B cell (primary cell): ENCODE results near the gene ALG1L2. TPM values are rescaled to one million over a fixed set of nuclear protein-coding genes. Genes with fewer than 3 reads are reported as not detected.
"Not testable (repeated sequence)": the region's sequence is repeated elsewhere in the genome, so short reads cannot be mapped to it uniquely, and the experiment has no call there.

Source experiments
- ATAC-seq: fragments of 200-7000 bp; cut with Tn5 transposase; one replicate; pipeline ENCODE4 v1.10.0; 2021; ENCODE audit warnings: low read depth, mild to moderate bottlenecking, moderate number of reproducible peaks, moderate library complexity
- CTCF ChIA-PET: fragments of 350-600 bp; sonication (Branson Sonifier 250); formaldehyde crosslinking; loops from one replicate; lab custom pipeline; 2021; ENCODE audit warnings: antibody characterized with exemption, inconsistent platforms; lab: Charles Lee
- POLR2A ChIA-PET: fragments of 350-600 bp; sonication (Branson Sonifier 250); formaldehyde crosslinking; loops from one replicate; lab custom pipeline; 2021; ENCODE audit warnings: antibody characterized with exemption; lab: Charles Lee
- DNase-seq: peaks from one replicate; pipeline ENCODE4 v3.0.0; 2013
- H2AFZ ChIP-seq: 2 replicates; pipeline ENCODE4 v1.6.1; 2012; ENCODE audit warnings: mild to moderate bottlenecking, low read depth, low read length; ENCODE audit not compliant: insufficient read depth, poor library complexity, severe bottlenecking
- H3K27ac ChIP-seq, 2 donors: 1 replicate in 1 of 2; 2 replicates in 1 of 2; pipeline ENCODE4 v1.5.1; 2012 to 2013; ENCODE audit warnings: low read length in 2 of 2, mild to moderate bottlenecking in 2 of 2, moderate library complexity in 1 of 2
- H3K27me3 ChIP-seq, 4 experiments: fragments of 200-600 bp in 1 of 4; sonication (generic) in 1 of 4; replicated peaks in 1 of 4; 1 replicate in 2 of 4; 2 replicates in 2 of 4; pipeline versions ENCODE4 v1.6.1 to v1.7.0; 2013 to 2016; ENCODE audit warnings: low read length in 3 of 4, mild to moderate bottlenecking in 2 of 4, mixed read lengths in 1 of 4, moderate library complexity in 1 of 4; ENCODE audit not compliant: insufficient read depth in 4 of 4, control insufficient read depth in 3 of 4; ENCODE audit errors: control extremely low read depth in 1 of 4
- H3K36me3 ChIP-seq, 2 experiments: replicated peaks in 1 of 2; 1 replicate in 1 of 2; 2 replicates in 1 of 2; pipeline versions ENCODE4 v1.6.1 to v1.7.1; 2013; ENCODE audit warnings: low read length in 1 of 2; ENCODE audit not compliant: insufficient read depth in 2 of 2, control insufficient read depth in 1 of 2; ENCODE audit errors: control extremely low read depth in 1 of 2, extremely low read depth in 1 of 2
- H3K4me1 ChIP-seq, 2 donors: fragments of 200-600 bp in 1 of 2; sonication (generic) in 1 of 2; 1 replicate in 1 of 2; 2 replicates in 1 of 2; pipeline versions ENCODE4 v1.5.1 to v1.6.1; 2013 to 2017; ENCODE audit warnings: low read length in 2 of 2; ENCODE audit not compliant: control insufficient read depth in 2 of 2, insufficient read depth in 2 of 2
- H3K4me2 ChIP-seq: replicated peaks from 2 replicates; pipeline ENCODE3; 2012; ENCODE audit warnings: mild to moderate bottlenecking, low read depth, low read length; ENCODE audit not compliant: poor library complexity, severe bottlenecking
- H3K4me3 ChIP-seq, 5 experiments: fragments of 200-600 bp in 1 of 5; sonication (generic) in 1 of 5; 1 replicate in 3 of 5; 2 replicates in 2 of 5; pipeline versions ENCODE4 v1.5.1 to v1.7.0; 2011 to 2016; ENCODE audit warnings: low read length in 4 of 5, mild to moderate bottlenecking in 4 of 5, low read depth in 2 of 5, control low read depth in 1 of 5, moderate library complexity in 1 of 5; ENCODE audit not compliant: insufficient read depth in 1 of 5; ENCODE audit errors: control extremely low read depth in 1 of 5, extremely low read depth in 1 of 5
- H3K79me2 ChIP-seq: fragments of 200-600 bp; sonication (generic); one replicate; pipeline ENCODE4 v1.6.0; 2016; ENCODE audit warnings: low read length; ENCODE audit not compliant: control insufficient read depth, insufficient read depth
- H3K9ac ChIP-seq: fragments of 200-600 bp; sonication (generic); 2 replicates; pipeline ENCODE4 v1.6.1; 2017; ENCODE audit warnings: mild to moderate bottlenecking, low read length, moderate library complexity
- H3K9me3 ChIP-seq, 3 donors: one replicate each; pipeline versions ENCODE4 v1.6.1 to v1.7.1; 2013; ENCODE audit warnings: low read length in 2 of 3; ENCODE audit not compliant: control insufficient read depth in 2 of 3, insufficient read depth in 1 of 3; ENCODE audit errors: control extremely low read depth in 1 of 3
- H4K20me1 ChIP-seq: 2 replicates; pipeline ENCODE4 v1.6.0; 2012; ENCODE audit warnings: mild to moderate bottlenecking, low read length; ENCODE audit not compliant: insufficient read depth, control insufficient read depth, poor library complexity, severe bottlenecking
- H3K27ac Mint-ChIP-seq: one replicate; pipeline ENCODE4 v1.8.0; 2021; ENCODE audit warnings: mixed read lengths
- H3K27me3 Mint-ChIP-seq: one replicate; pipeline ENCODE4 v1.8.0; 2021; ENCODE audit warnings: mixed read lengths
- H3K4me1 Mint-ChIP-seq: one replicate; pipeline ENCODE4 v1.8.0; 2021; ENCODE audit warnings: mixed read lengths
- H3K4me3 Mint-ChIP-seq: one replicate; pipeline ENCODE4 v1.8.0; 2021; ENCODE audit warnings: mixed read lengths
- H3K9me3 Mint-ChIP-seq: one replicate; pipeline ENCODE4 v1.8.0; 2022; ENCODE audit warnings: mixed read lengths; ENCODE audit not compliant: insufficient read depth
- CTCF ChIP-seq: fragments of 200-600 bp; IDR thresholded peaks from one replicate; pipeline ENCODE4 v1.8.0; 2022; ENCODE audit warnings: antibody characterized with exemption, mild to moderate bottlenecking
- EZH2 ChIP-seq: IDR thresholded peaks from 2 replicates; pipeline ENCODE4 v1.6.1; 2012; ENCODE audit warnings: borderline replicate concordance, low read depth, mild to moderate bottlenecking, moderate library complexity, low read length; ENCODE audit not compliant: insufficient read depth, poor library complexity, severe bottlenecking
- WGBS: methylation state at CpG from one replicate; pipeline ENCODE4 v1.1.5; 2013; ENCODE audit warnings: missing lambda C conversion rate; ENCODE audit not compliant: insufficient coverage; 5-methylcytosine and 5-hydroxymethylcytosine counted together
- intact Hi-C: fragments of 100-400 bp; cut with micrococcal nuclease; formaldehyde crosslinking; loops from one replicate; pipeline ENCODE4 v1.10.0; 2022
- polyA plus RNA-seq: library from polyadenylated mRNA; depleted of rRNA; stranded (reverse); fragments of >200 nt; gene quantifications from 2 replicates; pipeline ENCODE4 v1.2.3, GENCODE V29; 2012
- total RNA-seq, 2 donors: library from RNA; stranded (reverse); fragments of 120-200 nt in 1 of 2; gene quantifications; 1 replicate in 1 of 2; 2 replicates in 1 of 2; pipeline versions ENCODE4 v1.2.3 to v1.2.4, GENCODE V29; 2013 to 2022

ALG1L2 gene
- total and polyA plus RNA-seq, 2 donors (not counting 1 experiment from before 2014, with no cell fraction given), result 8.8 TPM; not detected in 1

DNA sequence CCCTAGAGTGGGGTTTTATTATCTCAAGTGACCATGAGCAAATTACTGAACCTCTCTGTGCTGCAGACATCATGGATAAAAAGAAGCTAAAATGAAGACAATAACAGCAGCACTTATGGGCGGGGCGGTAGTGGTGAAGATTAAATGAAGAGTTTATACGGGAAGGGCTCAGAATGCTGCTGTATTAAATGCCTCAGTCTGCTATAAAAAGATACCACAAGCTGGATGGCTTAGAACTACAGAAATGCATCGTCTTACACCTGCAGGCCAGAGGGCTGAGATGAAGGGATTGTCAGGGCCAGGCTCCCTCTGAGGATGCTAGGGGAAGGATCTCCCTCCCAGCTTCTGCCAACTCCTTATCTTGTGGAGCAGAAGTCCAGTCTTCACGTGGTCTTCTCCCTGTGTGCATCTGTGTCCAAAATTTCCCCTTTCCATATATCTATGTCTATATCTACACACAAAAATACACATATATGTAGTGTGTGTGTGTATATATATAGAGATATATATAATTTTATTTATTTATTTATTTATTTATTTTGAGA is 2.9 kb downstream of the ALG1L2 start:
- intact Hi-C loops, result no loop called here
- WGBS, result no CpG with 5 or more reads among the region's 5 CpGs
- no peak overlapping the region for H3K27ac ChIP-seq
- CTCF ChIA-PET, result no interaction called here
- no peaks in the 10 kb centered on the region for H4K20me1 ChIP-seq
- POLR2A ChIA-PET, result no interaction called here
- no peaks in the 10 kb centered on the region for H3K79me2 ChIP-seq
- no peaks in the 10 kb centered on the region for H3K36me3 ChIP-seq
- no peak overlapping the region for H3K4me2 ChIP-seq
- Mint-ChIP-seq H3K27me3 (peaks cover 15% of the 10 kb centered on the region), H3K4me1 (no peaks in the 10 kb centered on the region), H3K4me3 (no peak overlapping the region), H3K27ac (no peak overlapping the region), H3K9me3 (no peaks in the 10 kb centered on the region)
- peaks cover 0 to 5% (median 0%) of the 10 kb centered on the region in 4 experiments for H3K27me3 ChIP-seq
- ATAC-seq (no peak), DNase-seq (no peak)
- H3K4me1 ChIP-seq, result no peaks in the 10 kb centered on the region
- H3K9ac ChIP-seq, result no peak overlapping the region
- H3K4me3 ChIP-seq, result no peak overlapping the region
- peaks cover 0 to 3% (median 0%) of the 10 kb centered on the region in 3 donors for H3K9me3 ChIP-seq
- TF ChIP-seq CTCF (no peak), EZH2 (no peak)
- H2AFZ ChIP-seq, result no peak overlapping the region

- intact Hi-C loops, result no loop called here
- no peak overlapping the region for H2AFZ ChIP-seq
- H3K9me3 Mint-ChIP-seq, result no peaks in the 10 kb centered on the region
- no peaks in the 10 kb centered on the region for H3K4me1 Mint-ChIP-seq
- ChIA-PET CTCF (no interaction called here), POLR2A (no interaction called here)
- ATAC-seq (no peak), DNase-seq (no peak)
- no peaks in the 10 kb centered on the region for H3K79me2 ChIP-seq
- WGBS, result 61% methylated on average over 3 of the region's 6 CpGs
- no peaks in the 10 kb centered on the region for H4K20me1 ChIP-seq
- H3K27ac Mint-ChIP-seq, result no peak overlapping the region
- H3K4me3 ChIP-seq, result no peak overlapping the region
- H3K36me3 ChIP-seq, result no peaks in the 10 kb centered on the region
- peaks cover 11% of the 10 kb centered on the region for H3K27me3 Mint-ChIP-seq
- H3K4me2 ChIP-seq, result no peak overlapping the region
- H3K4me1 ChIP-seq, result no peaks in the 10 kb centered on the region
- TF ChIP-seq EZH2, result no peak
- TF ChIP-seq CTCF, result no peak
- no peak overlapping the region for H3K27ac ChIP-seq
- peaks cover 0 to under 1% (median 0%) of the 10 kb centered on the region in 4 experiments for H3K27me3 ChIP-seq
- H3K9ac ChIP-seq, result no peak overlapping the region
- H3K4me3 Mint-ChIP-seq, result no peak overlapping the region
- peaks cover 0 to 3% (median 0%) of the 10 kb centered on the region in 3 donors for H3K9me3 ChIP-seq
Measured at GRCh38 chr3:130085881-130086280, 4.2 kb downstream of the ALG1L2 start.

GRCh38 chr3:130086628-130087027 is 5.0 kb downstream of the ALG1L2 start:
- H3K9me3 Mint-ChIP-seq, H3K4me3 Mint-ChIP-seq: not testable (repeated sequence)

More at GRCh38 chr3:130086628-130087027, 5.0 kb downstream of the ALG1L2 start:
- CTCF ChIA-PET, H3K27me3 ChIP-seq, H3K9ac ChIP-seq, H3K4me1 Mint-ChIP-seq, H3K27ac ChIP-seq, H2AFZ ChIP-seq, H3K4me2 ChIP-seq, H3K36me3 ChIP-seq, H3K27ac Mint-ChIP-seq, H3K4me3 ChIP-seq, H4K20me1 ChIP-seq, ATAC-seq, POLR2A ChIA-PET, intact Hi-C loops, H3K4me1 ChIP-seq, H3K79me2 ChIP-seq, DNase-seq, H3K9me3 ChIP-seq, H3K27me3 Mint-ChIP-seq: not testable (repeated sequence)
- 8% methylated on average over 1 of the region's 2 CpGs for WGBS
